ENCODE measurements around the gene SIDT1.

Gene SIDT1

DNA sequence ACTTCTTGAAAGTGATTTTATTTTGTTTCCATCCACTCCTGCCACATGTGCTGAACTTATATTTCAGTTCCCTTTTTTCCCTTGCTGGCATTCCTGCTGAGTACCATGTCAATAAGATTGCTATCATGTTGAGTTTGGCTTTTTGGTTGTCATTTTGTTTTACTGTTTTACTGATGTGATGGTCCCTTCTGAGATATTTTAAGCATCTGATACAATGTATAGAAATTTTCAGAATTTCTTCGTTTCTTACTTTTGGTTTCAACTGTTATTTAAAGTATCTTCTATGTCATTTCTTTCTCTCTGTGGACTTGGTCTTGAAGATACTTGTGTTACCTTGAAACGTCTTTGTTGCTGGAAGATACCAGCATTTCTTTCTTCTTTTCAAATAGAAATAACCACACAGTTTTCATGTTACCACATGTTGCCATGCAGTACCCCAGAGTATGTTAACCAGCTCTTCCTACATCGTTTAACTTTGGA lies 14.1 kb downstream of the SIDT1 start:
- no peak for DNase-seq

DNA sequence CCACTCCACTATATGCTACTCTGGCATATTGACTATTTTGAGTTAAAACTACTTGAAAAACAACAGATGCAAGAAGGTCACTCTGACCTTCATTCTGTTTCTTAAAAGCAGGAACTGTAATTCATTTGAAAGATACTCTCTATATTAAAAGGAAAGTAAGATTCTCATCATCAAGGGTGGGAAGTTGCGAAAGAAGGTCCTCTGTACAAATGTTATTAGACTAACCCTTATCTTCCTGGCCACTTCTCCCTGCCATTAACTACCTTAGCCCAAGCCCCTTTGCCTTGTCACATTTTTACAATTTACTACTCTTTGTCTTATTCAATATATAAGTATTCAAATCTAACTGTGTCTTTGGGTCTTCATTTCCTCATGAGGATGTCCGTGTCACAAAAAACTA lies 16.1 kb downstream of the SIDT1 start:
- DNase-seq = no peak

- no peak for DNase-seq
These were observed 19.5 kb downstream of the SIDT1 start for GRCh38 chr3:113551820-113552219.

GRCh38 chr3:113552851-113553250 lies 20.5 kb downstream of the SIDT1 start:
- DNase-seq = peak in 3 of 5 donors; percentile 12 to 21 (median 14)

DNA sequence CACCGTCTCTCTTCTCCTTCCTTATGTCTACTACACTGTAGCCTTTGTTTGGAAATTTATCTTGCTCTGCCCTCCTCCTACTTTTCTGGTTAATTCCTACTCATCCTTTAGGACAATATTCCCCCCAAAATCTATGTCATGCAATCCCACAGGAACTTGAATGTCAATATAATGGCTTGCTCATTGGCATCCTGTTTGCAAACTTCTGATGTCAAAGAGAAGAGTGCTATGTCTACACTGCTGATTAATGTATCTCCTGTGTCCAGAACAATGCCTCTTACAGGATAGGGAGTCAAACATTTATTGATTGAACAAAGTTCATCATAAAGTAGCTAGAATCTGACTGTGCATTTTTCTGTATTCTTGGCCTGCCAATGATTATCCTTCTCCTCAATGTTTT lies 22.8 kb downstream of the SIDT1 start:
- no peak for DNase-seq

GRCh38 chr3:113556316-113556945 lies 24.1 kb downstream of the SIDT1 start:
- DNase-seq = no peak

DNA sequence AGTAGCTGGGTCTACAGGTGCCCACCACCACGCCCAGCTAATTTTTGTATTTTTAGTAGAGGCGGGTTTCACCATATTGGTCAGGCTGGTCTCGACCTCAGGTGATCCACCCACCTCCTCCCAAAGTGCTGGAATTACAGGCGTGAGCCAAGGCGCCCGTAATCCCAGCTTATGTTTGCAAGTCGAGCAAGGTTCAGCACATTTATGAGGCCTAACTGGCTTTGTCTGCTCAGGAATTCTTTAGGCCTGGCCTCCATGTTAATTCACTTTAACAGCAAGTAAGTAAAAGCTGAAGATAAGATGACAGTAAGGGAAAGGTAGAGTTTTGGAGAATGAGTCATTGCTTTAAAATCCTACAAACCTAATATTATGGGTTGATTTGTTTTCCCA lies 24.6 kb downstream of the SIDT1 start:
- DNase-seq = no peak

- no peak for DNase-seq
These were observed 25.0 kb downstream of the SIDT1 start for GRCh38 chr3:113557374-113557773.

DNA sequence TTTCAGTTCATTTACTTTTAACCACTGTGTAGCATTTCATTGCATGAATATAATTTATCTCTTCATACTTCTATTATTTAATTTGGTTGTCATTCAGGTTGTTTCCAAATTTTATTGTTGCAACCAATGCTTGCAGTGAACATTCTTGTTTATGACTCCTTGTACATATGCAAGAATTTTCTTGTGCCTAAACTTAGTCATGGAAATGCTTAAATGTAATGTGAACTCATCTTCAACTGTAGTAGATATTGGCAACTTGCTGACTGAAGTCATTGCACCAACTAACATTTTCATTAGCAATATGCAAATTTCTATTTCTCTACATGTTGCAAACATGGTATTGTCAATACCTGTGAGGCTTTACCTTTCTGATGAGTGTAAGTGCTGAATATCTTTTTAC lies 26.7 kb downstream of the SIDT1 start:
- no peak for DNase-seq

- no peak for DNase-seq
These were observed 27.9 kb downstream of the SIDT1 start for GRCh38 chr3:113560271-113560670.

- no peak for DNase-seq
These were observed 28.7 kb downstream of the SIDT1 start for GRCh38 chr3:113560831-113561623.

DNA sequence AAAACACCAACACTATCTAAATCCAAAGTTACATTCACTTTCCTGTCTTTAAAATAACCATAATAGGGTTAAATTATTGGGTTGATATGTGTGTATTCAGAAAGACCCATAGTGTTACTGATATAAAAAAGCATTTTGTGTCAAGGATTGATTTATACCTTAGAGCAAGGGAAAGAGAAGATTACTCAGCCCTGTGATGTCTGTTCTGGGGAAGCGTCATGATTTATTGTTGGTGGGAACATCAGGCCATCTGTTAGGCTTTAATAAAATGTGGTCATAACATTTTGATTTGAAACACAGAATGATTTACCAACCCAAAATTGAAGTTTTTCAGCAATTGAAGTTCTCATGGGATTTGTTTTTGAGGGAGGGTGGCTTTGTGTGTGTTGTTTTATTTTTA lies 33.2 kb downstream of the SIDT1 start:
- DNase-seq = no peak

DNA sequence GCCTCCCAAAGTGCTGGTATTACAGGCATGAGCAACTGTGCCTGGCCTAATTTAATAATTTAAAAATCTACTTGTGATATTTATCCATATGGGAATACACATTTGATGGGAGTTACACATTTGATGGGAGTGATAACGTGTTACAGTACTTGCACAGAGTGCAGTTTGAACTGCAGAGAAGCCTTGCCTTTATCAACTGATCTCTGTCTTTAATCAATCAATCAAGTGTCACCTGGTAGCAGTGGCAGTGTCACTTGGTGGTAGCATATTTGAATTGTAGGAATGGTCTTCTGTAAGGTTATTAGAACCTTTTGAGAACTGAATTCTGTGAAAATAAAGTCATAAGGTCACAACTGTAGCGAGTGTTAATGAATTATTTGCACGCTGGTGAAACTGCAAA lies 37.8 kb downstream of the SIDT1 start:
- DNase-seq = no peak

DNA sequence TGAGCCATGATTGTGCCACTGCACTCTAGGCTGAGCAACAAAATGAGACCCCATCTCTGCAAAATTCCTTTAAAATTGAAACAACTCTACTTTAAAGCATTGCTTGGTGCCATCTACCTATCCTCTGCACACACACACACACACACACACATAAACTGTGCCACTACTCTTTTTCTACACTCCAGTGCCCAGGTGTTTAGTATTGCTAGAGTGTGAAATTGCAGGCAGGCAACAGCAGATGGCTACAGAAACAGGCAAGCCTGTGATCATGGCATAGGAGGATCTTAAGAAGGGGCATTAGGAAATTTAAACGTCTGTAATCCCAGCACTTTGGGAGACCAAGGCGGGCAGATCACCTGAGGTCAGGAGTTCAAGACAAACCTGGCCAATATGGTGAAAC lies 39.0 kb downstream of the SIDT1 start:
- DNase-seq = no peak

DNA sequence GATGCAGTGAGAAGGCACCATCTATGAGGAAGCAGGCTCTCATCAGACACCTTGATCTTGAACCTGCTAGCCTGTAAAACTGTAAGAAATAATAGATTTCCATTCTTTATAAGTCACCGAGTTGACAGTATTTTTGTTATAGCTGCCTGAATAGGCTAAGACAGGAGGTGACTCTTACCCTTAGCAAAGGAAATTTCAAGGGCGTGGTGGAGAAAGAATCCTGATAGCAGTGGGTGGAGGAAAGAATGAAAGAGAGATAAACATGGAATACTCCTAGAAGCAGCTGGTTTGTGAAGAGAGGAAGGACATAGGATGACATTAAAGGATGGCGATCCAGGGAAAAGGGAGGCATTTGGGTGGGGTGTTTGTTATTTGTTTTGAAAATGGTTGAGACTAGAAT lies 41.4 kb downstream of the SIDT1 start:
- no peak for DNase-seq

DNA sequence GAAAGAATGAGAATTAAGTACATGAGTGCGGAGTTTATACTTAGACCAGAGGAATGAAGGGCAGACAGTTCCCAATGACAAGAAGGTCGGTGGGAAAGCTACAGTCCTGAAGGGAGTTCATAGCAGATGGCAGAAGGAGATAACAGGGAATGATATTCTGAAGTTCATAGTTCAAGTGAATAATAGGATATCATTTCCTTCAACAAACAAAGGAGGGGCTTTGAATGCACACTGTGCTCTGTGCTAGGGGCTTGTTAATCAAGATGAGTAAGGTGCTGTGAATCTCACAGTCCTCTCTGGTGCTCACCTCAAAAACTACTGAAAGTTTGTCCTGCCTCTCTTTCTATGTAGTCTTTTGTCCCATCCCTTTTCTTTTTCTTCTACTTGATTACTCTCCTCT lies 41.9 kb downstream of the SIDT1 start:
- no peak for DNase-seq

DNA sequence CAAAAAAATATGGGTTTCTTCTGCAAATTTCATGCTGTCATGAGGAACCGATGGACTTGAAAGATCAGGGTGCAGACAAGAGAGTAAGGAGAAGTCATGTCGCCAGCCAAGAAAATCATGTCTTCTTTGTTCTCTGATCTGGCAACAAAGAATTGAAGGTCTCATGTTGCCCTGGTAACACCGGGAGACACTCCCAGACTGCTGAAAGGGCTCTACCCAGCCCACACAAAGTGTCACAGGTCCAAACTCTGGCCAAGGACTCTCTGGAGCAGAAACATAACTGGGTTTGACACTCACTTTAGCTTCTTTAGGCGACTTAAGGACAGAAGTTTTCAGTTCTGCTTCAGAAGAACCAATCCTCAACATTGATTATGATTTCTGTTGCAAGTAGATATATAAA lies 42.9 kb downstream of the SIDT1 start:
- DNase-seq = no peak

GRCh38 chr3:113585228-113585627 lies 52.9 kb downstream of the SIDT1 start:
- no peak for DNase-seq

GRCh38 chr3:113585720-113586119 lies 53.4 kb downstream of the SIDT1 start:
- DNase-seq = no peak

- no peak for DNase-seq
These were observed 56.5 kb downstream of the SIDT1 start for GRCh38 chr3:113588806-113589205.

DNA sequence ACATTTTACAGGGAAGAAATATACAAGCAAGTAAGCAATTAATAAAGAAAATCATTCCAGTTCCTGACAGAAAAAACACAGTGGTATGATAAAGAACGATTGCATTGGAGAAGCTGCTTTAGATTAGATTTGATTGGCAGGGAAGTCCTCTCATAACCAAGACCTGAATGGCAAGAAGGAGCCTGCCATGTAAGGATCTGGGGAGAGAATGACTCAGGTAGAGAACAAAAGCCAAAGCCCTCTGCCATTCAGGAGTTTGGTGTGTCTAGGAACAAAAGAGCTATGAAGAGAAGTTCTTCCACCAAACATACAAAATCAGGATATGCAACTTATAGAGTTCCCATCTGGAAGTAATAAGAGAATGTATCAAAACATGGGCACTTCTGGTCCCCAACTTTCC lies 57.6 kb downstream of the SIDT1 start:
- no peak for DNase-seq

- no peak for DNase-seq
These were observed 58.6 kb downstream of the SIDT1 start for GRCh38 chr3:113590983-113591382.

DNA sequence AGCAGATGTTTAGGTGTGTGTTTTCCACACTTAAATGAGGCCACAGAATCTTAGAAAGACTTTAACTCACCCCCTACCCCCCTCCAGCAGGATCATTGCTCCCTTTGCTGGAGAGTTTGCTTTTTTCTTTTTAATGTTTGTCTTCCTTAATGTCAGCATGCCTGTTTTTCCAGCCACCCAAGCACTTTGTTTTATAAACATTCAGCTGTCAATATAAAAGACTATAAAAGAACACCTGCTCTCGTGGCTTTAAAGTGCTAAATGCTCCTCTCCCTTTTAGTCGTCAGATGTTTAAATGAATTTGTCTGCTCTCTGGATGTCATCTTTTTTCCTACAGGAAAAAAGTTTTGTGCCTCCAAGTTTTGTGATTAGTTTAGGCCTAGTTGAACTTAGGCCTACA lies 61.7 kb downstream of the SIDT1 start:
- no peak for DNase-seq

- DNase-seq = no peak
These were observed 65.4 kb downstream of the SIDT1 start for GRCh38 chr3:113597596-113598354.

Data from T-helper 1 cell (primary cell).